ENCODE measurements around the gene KRTAP5-8. TPM values are rescaled to one million over a fixed set of nuclear protein-coding genes. Genes with fewer than 3 reads are reported as not detected.
"Not testable (repeated sequence)": the region's sequence is repeated elsewhere in the genome, so short reads cannot be mapped to it uniquely, and the experiment has no call there.

Gene KRTAP5-8
- total RNA-seq, 2 experiments from 2014 or later = not detected

DNA sequence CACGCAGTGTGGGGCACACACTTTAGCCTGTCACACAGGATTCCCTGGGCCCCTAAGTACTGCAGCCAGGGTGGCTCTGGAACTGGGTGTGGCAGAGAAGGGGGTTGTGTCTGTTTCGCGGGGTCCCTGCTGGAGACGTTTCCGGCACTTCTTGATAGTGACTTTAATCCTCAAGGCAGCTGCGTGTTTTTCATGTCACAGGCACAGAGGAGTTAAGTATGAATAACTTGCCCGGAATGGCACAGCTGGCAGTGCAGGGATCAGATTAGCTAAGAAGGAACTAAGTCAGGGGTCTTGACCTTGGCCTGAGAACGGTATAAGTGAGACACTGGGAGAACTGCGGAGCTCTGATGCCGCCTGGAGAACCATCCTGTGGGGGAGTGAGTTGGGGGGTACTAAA, 18.3 kb upstream of the KRTAP5-8 start:
- ChIA-PET POLR2A (no interaction called here), CTCF (no interaction called here)
- DNase-seq (no peak), ATAC-seq (no peak)
- Mint-ChIP-seq H3K36me3 (ENCODE audit: low read depth) (no peaks in the 10 kb centered on the region), H3K9me3 (ENCODE audit: low read depth) (peaks cover 2% of the 10 kb centered on the region), H3K4me3 (no peak overlapping the region), H3K27ac (no peak overlapping the region), H3K27me3 (no peaks in the 10 kb centered on the region), H3K4me1 (no peaks in the 10 kb centered on the region)
- intact Hi-C loops (cut with DNase I, micrococcal nuclease) = no loop called here

GRCh38 chr11:71525188-71525937, 12.5 kb upstream of the KRTAP5-8 start:
- Mint-ChIP-seq H3K4me1 (no peaks in the 10 kb centered on the region), H3K27ac (no peak overlapping the region), H3K4me3 (no peak overlapping the region), H3K9me3 (ENCODE audit: low read depth) (peaks cover 2% of the 10 kb centered on the region), H3K36me3 (ENCODE audit: low read depth) (no peaks in the 10 kb centered on the region), H3K27me3 (peaks cover 5% of the 10 kb centered on the region)
- DNase-seq = no peak
- no peak for ATAC-seq
- intact Hi-C loops (cut with DNase I, micrococcal nuclease) = no loop called here
- ChIA-PET POLR2A (no interaction called here), CTCF (interaction anchor here (0.6 kb wide), 1 partner anchor 104 kb away, joined by 3 read pairs; no protein-coding TSS in a partner anchor)

- CTCF ChIA-PET = no interaction called here
- DNase-seq (no peak), ATAC-seq (no peak)
- Mint-ChIP-seq H3K4me1 (no peaks in the 10 kb centered on the region), H3K27me3 (peaks cover 5% of the 10 kb centered on the region), H3K27ac (no peak overlapping the region), H3K36me3 (ENCODE audit: low read depth) (no peaks in the 10 kb centered on the region), H3K4me3 (no peak overlapping the region), H3K9me3 (ENCODE audit: low read depth) (peaks cover 2% of the 10 kb centered on the region)
- intact Hi-C loops (cut with DNase I, micrococcal nuclease) = no loop called here
- POLR2A ChIA-PET = no interaction called here
These were observed 11.8 kb upstream of the KRTAP5-8 start for GRCh38 chr11:71525938-71526495.

GRCh38 chr11:71526796-71527575, 10.8 kb upstream of the KRTAP5-8 start, which contains the start of gene KRTAP5-7:
Gene KRTAP5-7, plus strand, starts transcription at chr11:71527267. Its CDS starts 34 bp downstream, at chr11:71527301.
- intact Hi-C loops (cut with DNase I, micrococcal nuclease); H3K27me3 Mint-ChIP-seq; H3K27ac Mint-ChIP-seq; POLR2A ChIA-PET; H3K36me3 Mint-ChIP-seq (ENCODE audit: low read depth); H3K4me1 Mint-ChIP-seq; DNase-seq; H3K4me3 Mint-ChIP-seq; ATAC-seq; H3K9me3 Mint-ChIP-seq (ENCODE audit: low read depth); CTCF ChIA-PET: not testable (repeated sequence)

- intact Hi-C loops (cut with DNase I, micrococcal nuclease) = no loop called here
- no peaks in the 10 kb centered on the region for H3K4me1 Mint-ChIP-seq
- H3K4me3 Mint-ChIP-seq = no peak overlapping the region
- ChIA-PET CTCF (no interaction called here), POLR2A (no interaction called here)
- H3K27me3 Mint-ChIP-seq = peaks cover 5% of the 10 kb centered on the region
- H3K36me3 Mint-ChIP-seq (ENCODE audit: low read depth) = no peaks in the 10 kb centered on the region
- no peak overlapping the region for H3K27ac Mint-ChIP-seq
- no peak for DNase-seq
- no peak for ATAC-seq
- H3K9me3 Mint-ChIP-seq (ENCODE audit: low read depth) = peaks cover 2% of the 10 kb centered on the region
These were observed 10.1 kb upstream of the KRTAP5-8 start for GRCh38 chr11:71527576-71528210.

- intact Hi-C loops (cut with DNase I, micrococcal nuclease) = no loop called here
These were observed 7.2 kb upstream of the KRTAP5-8 start for GRCh38 chr11:71530602-71531001.

GRCh38 chr11:71532036-71532610, 5.7 kb upstream of the KRTAP5-8 start:
- Mint-ChIP-seq H3K36me3 (ENCODE audit: low read depth) (no peaks in the 10 kb centered on the region), H3K27me3 (peaks cover 3% of the 10 kb centered on the region), H3K27ac (no peak overlapping the region), H3K4me3 (no peak overlapping the region), H3K9me3 (ENCODE audit: low read depth) (no peaks in the 10 kb centered on the region), H3K4me1 (no peaks in the 10 kb centered on the region)
- POLR2A ChIA-PET = interaction anchor here (0.5 kb wide), 1 partner anchor 74 kb away, joined by 8 read pairs; no protein-coding TSS in a partner anchor
- no peak for DNase-seq
- CTCF ChIA-PET = no interaction called here
- no peak for ATAC-seq
- intact Hi-C loops (cut with DNase I, micrococcal nuclease) = no loop called here

More at GRCh38 chr11:71530602-71531001, 7.2 kb upstream of the KRTAP5-8 start:
- no peak overlapping the region for H3K4me3 Mint-ChIP-seq
- POLR2A ChIA-PET = no interaction called here
- no peak overlapping the region for H3K27ac Mint-ChIP-seq
- no peaks in the 10 kb centered on the region for H3K36me3 Mint-ChIP-seq (ENCODE audit: low read depth)
- H3K4me1 Mint-ChIP-seq = no peaks in the 10 kb centered on the region
- no peaks in the 10 kb centered on the region for H3K9me3 Mint-ChIP-seq (ENCODE audit: low read depth)
- ATAC-seq (no peak), DNase-seq (no peak)
- peaks cover 5% of the 10 kb centered on the region for H3K27me3 Mint-ChIP-seq
- CTCF ChIA-PET = no interaction called here

DNA sequence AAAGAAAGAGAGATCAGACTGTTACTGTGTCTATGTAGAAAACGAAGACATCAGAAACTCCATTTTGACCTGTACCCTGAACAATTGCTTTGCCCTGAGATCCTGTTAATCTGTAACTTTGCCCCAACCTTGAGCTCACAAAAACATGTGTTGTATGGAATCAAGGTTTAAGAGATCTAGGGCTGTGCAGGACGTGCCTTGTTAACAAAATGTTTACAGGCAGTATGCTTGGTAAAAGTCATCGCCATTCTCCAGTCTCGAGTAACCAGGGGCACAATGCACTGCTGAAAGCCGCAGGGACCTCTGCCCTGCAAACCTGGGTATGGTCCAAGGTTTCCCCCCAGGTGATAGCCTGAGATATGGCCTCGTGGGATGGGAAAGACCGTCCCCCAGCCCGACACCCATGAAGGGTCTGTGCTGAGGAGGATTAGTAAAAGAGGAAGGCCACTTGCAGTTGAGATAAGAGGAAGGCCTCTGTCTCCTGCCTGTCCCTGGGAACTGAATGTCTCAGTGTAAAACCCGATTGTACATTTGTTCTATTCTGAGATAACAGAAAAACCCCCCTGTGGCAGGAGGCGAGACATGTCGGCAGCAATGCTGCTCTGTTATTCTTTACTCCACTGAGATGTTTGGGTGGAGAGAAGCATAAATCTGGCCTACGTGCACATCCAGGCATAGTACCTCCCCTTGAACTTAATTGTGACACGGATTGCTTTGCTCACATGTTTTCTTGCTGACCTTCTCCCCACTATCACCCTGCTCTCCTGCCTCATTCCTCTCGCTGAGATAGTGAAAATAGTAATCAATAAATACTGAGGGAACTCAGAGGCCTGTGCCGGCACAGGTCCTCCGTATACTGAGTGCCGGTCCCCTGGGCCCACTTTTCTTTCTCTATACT, 2.9 kb upstream of the KRTAP5-8 start:
- H3K4me1 Mint-ChIP-seq; POLR2A ChIA-PET; H3K4me3 Mint-ChIP-seq; H3K27ac Mint-ChIP-seq; CTCF ChIA-PET; ATAC-seq; H3K9me3 Mint-ChIP-seq (ENCODE audit: low read depth); DNase-seq; intact Hi-C loops (cut with DNase I, micrococcal nuclease); H3K36me3 Mint-ChIP-seq (ENCODE audit: low read depth); H3K27me3 Mint-ChIP-seq: not testable (repeated sequence)

DNA sequence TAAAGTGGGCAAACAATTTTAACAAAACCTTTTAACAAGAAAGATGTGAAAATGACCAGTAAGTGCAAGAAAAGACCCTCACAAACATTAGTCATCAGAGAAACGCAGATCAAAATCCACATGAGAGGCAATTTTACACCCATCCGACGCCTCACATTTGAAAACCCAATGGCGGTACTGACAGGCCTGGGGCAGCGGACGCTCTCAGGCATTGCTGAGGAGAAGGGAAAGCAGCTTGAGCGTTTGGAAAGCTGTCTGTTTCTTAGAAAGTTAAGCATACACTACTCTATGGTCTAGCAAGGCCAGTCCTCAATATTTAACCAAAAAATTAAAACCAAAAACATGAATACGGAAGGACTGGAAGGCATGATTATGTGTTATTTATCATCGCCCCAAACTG, 2.0 kb upstream of the KRTAP5-8 start:
- intact Hi-C loops (cut with DNase I, micrococcal nuclease) = no loop called here
- ChIA-PET CTCF (no interaction called here), POLR2A (no interaction called here)
- Mint-ChIP-seq H3K27me3 (no peaks in the 10 kb centered on the region), H3K9me3 (ENCODE audit: low read depth) (peaks cover 4% of the 10 kb centered on the region), H3K36me3 (ENCODE audit: low read depth) (no peaks in the 10 kb centered on the region), H3K4me3 (no peak overlapping the region), H3K4me1 (peaks cover 3% of the 10 kb centered on the region), H3K27ac (no peak overlapping the region)
- DNase-seq (no peak), ATAC-seq (no peak)

DNA sequence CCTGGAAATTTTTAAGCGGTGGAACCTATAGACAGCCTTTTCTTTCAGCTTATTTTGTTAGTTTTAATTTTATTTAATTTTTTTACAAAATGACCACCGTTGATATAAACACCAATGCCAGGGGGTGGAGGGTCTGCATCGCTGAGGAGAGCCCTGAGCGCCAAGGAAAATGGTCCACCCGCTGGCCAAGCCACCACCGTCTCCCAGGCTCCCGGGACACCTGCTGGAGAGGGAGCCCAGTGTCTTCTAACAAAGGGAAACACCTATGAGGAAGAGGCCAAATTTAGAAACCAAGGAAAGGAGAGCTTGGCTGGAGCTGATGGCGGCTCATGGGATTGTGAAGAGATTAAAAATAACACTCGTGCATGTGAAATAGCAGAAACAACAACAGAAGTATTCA, 288 bp upstream of the KRTAP5-8 start:
- ChIA-PET CTCF (no interaction called here), POLR2A (interaction anchor here (0.7 kb wide), 1 partner anchor 9 kb away, joined by 12 read pairs; no protein-coding TSS in a partner anchor)
- H3K27me3 Mint-ChIP-seq = peaks cover 5% of the 10 kb centered on the region
- DNase-seq (no peak), ATAC-seq (no peak)
- no peak overlapping the region for H3K4me3 Mint-ChIP-seq
- peaks cover 7% of the 10 kb centered on the region for H3K4me1 Mint-ChIP-seq
- H3K36me3 Mint-ChIP-seq (ENCODE audit: low read depth) = no peaks in the 10 kb centered on the region
- intact Hi-C loops (cut with DNase I, micrococcal nuclease) = no loop called here
- H3K27ac Mint-ChIP-seq = no peak overlapping the region
- peaks cover 9% of the 10 kb centered on the region for H3K9me3 Mint-ChIP-seq (ENCODE audit: low read depth)

GRCh38 chr11:71538666-71538990, 803 bp downstream of the KRTAP5-8 start:
- CTCF ChIA-PET = no interaction called here
- peaks cover 9% of the 10 kb centered on the region for H3K9me3 Mint-ChIP-seq (ENCODE audit: low read depth)

More at GRCh38 chr11:71538666-71538990, 803 bp downstream of the KRTAP5-8 start:
- H3K27me3 Mint-ChIP-seq = peaks cover 5% of the 10 kb centered on the region
- no peak for ATAC-seq
- H3K27ac Mint-ChIP-seq = no peak overlapping the region
- intact Hi-C loops (cut with DNase I, micrococcal nuclease) = no loop called here
- no peak overlapping the region for H3K4me3 Mint-ChIP-seq
- H3K4me1 Mint-ChIP-seq = peaks cover 14% of the 10 kb centered on the region
- POLR2A ChIA-PET = no interaction called here
- H3K36me3 Mint-ChIP-seq (ENCODE audit: low read depth) = no peaks in the 10 kb centered on the region
- no peak for DNase-seq
